ENCODE data around the gene CCNI2.

CCNI2 gene

DNA sequence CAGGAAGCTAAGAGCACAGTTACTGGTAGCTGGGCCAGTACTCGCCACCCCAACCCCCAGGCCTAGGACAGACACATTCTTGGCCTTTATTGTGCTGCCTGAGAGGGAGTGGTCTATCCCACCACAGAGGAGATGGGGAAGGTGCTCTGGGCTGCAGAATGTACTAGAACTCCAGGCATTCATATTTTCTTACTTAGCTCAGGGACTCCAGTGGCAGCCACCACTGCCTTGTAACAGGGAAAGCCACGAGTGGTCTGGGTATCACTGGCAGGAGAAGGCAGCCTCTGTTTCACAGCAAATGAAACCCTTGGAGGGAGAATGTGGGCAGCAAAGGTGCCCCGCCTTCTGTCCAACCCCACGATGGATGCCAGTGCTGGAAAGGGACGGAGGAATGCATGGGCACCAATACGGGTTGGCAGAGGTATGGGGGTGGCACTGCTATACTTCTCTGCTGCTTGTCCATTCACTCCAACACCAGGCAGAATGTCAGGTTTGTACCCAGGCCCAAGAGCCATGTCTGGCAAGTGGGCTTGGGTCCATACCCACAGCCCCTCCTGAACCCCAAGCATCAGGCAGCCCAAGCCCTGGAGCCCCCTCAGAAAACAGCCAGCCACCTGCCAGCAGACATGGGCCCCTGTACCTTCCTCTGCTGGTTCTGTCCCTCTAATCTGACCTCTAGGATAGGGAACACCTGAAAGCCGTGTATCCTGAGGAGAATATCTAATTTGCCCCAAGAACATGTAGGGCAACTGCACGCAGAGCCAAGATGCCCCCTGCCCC is 25.3 kb downstream of the CCNI2 start:
- H3K27ac ChIP-seq, result no peak overlapping the region
- TF ChIP-seq, protein P1, sequence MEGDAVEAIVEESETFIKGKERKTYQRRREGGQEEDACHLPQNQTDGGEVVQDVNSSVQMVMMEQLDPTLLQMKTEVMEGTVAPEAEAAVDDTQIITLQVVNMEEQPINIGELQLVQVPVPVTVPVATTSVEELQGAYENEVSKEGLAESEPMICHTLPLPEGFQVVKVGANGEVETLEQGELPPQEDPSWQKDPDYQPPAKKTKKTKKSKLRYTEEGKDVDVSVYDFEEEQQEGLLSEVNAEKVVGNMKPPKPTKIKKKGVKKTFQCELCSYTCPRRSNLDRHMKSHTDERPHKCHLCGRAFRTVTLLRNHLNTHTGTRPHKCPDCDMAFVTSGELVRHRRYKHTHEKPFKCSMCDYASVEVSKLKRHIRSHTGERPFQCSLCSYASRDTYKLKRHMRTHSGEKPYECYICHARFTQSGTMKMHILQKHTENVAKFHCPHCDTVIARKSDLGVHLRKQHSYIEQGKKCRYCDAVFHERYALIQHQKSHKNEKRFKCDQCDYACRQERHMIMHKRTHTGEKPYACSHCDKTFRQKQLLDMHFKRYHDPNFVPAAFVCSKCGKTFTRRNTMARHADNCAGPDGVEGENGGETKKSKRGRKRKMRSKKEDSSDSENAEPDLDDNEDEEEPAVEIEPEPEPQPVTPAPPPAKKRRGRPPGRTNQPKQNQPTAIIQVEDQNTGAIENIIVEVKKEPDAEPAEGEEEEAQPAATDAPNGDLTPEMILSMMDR (IDR thresholded peaks at IDR 0.05), result no peak
- TF ChIP-seq ZFX (IDR thresholded peaks at IDR 0.05; ENCODE audit: borderline replicate concordance), result no peak

DNA sequence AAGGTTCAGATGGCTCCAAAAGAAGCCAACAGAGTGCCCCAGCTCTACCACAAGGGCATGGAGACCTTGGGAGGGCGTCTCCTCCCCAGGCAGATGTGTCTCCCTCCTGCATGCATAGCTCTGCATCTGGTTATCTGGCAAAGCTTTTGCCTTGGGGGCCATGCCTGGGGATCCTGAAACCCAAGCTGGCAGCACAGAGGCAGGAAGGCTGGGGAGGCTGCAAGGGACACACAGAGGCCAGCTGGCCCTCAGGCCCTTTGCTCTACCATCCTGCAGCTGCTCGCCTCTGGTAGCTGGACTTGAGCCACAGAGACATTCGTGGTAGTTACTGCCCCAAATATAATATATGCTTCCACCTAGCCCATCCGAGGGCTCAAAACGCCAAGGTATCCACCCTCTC is 25.9 kb downstream of the CCNI2 start:
- H3K27ac ChIP-seq, result no peak overlapping the region
- TF ChIP-seq ZFX (IDR thresholded peaks at IDR 0.05; ENCODE audit: borderline replicate concordance), result no peak
- TF ChIP-seq, protein P1 (IDR thresholded peaks at IDR 0.05), result no peak

DNA sequence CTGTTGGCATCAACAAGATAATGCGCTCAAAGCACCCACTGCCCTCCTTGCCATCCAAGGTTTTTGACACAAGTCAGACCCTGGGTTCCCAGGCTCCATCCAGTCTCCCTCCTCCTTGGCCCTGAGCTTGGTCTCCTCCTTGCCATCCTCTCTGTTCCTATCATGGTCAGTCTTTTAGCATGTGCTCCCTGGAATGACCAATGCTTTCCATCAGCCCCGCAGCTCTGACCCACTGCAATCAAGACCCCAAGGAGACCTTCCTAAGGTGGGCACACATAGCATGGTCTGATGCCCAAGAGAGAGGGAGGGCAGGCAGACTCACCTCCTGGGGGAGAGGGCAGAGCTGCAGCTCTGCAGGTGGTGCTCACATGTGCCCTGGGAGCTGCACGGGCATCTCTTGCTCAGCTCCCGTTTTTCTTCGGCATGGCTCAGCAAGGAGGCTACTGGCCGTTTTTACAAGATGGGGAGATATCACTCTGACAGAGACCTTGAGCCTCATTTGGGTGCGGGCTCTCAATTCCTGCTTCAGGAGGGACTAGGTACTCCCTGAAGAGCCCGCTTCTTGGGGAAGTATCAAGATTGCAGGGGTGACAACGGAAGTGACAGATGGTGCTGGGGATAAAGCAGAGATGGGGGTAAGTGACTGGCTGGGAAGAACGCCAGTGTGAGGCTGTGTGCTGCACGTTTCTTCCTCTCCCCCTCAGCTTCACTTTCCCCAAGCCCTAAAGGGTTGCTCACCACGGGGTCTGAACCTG is 26.6 kb downstream of the CCNI2 start:
- no peak overlapping the region for H3K27ac ChIP-seq
- TF ChIP-seq, protein P1 (IDR thresholded peaks at IDR 0.05), result no peak
- TF ChIP-seq ZFX (IDR thresholded peaks at IDR 0.05; ENCODE audit: borderline replicate concordance), result no peak

DNA sequence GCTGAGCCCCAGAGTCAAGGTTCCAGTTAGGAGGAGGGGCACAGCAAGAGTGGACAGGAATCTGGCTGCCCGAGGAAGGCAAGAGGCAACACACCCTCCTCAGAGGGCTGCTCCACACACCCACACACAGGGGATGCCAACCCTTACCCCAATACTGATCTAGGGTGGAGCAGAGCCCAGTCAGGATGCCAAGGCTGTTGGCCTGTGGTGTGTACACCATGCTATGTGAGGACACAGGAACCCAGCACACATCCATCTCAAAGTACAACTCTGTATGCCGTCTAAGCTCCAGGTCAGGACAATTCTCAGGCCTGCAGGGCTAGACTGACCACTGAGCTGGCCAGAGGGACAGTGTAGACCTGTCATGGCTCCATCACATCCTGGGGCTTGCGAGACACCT is 27.2 kb downstream of the CCNI2 start:
- no peak for TF ChIP-seq ZFX (IDR thresholded peaks at IDR 0.05; ENCODE audit: borderline replicate concordance)
- TF ChIP-seq, protein P1 (IDR thresholded peaks at IDR 0.05), result no peak
- no peak overlapping the region for H3K27ac ChIP-seq

DNA sequence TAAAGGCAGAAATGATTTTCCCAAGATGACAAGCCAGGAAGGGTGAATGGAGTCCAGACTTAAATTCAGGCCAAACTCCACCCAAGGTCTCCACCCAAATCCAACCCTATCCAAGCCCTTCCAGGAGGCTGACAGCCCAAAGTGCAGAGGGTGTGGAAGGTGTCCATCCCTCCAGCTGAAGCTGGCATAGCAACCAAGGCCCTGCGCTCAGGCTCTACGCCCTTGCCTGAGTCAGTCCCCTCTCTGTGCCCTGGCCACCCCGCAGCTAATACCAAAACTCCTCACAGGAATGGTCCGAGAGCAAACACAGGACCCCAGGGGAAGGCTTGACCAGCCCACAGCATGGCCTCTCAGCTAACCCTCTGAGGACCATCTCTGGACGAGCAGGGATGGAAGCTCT is 27.7 kb downstream of the CCNI2 start:
- no peak overlapping the region for H3K27ac ChIP-seq
- TF ChIP-seq, protein P1 (IDR thresholded peaks at IDR 0.05), result no peak

DNA sequence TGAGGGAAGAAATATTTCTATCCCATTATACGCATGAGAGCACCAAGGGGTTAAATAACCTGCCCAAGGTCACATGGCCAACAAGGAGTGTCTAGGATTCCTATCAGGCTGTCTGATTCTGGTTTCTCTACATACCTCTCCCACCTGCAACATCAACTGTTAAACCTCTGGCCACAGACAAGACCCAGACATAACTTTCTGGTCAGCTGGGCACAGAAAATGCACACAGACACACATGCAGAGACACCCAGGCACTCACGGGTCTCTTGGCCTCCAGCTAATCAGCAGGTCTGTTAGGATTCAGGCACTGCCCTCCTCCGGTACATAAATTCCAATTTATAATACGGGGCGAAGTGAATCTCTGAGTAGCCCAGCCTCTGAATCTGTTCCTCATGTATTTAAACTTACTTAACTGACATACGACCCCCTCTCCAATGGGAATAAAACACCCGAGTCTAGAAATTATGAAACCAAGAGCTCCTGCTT is 28.3 kb downstream of the CCNI2 start:
- TF ChIP-seq, protein P1 (IDR thresholded peaks at IDR 0.05), result no peak
- no peak for TF ChIP-seq ZFX (IDR thresholded peaks at IDR 0.05; ENCODE audit: borderline replicate concordance)
- H3K27ac ChIP-seq, result no peak overlapping the region

Measured in 22Rv1 (cell line).